Naive B cell (primary cell): Measurements from ENCODE around the gene POLR3G. TPM values are rescaled to one million over a fixed set of nuclear protein-coding genes. Genes with fewer than 3 reads are reported as not detected.

Source experiments
- ATAC-seq, 2 donors: fragments of 150-1000 bp; cut with Tn5 transposase; 2 replicates each; pipeline ENCODE4 v1.10.0; 2021; ENCODE audit warnings: low read depth in 2 of 2, mild to moderate bottlenecking in 2 of 2, moderate library complexity in 2 of 2
- DNase-seq: peaks from one replicate; pipeline ENCODE4 v3.0.0; 2022
- H3K27ac Mint-ChIP-seq, 6 donors: one replicate each; pipeline ENCODE4 v1.8.0; 2020 to 2022; ENCODE audit warnings: mild to moderate bottlenecking in 6 of 6, mixed read lengths in 6 of 6, moderate library complexity in 5 of 6, inconsistent platforms in 2 of 6
- H3K27me3 Mint-ChIP-seq, 3 donors: one replicate each; pipeline ENCODE4 v1.8.0; 2021 to 2022; ENCODE audit warnings: mixed read lengths in 3 of 3, mild to moderate bottlenecking in 1 of 3
- H3K36me3 Mint-ChIP-seq, 2 donors: one replicate each; pipeline ENCODE4 v1.8.0; 2020 to 2022; ENCODE audit warnings: mixed read lengths in 2 of 2, inconsistent platforms in 1 of 2, mild to moderate bottlenecking in 1 of 2
- H3K4me1 Mint-ChIP-seq, 3 donors: one replicate each; pipeline ENCODE4 v1.8.0; 2020 to 2022; ENCODE audit warnings: mixed read lengths in 3 of 3, inconsistent platforms in 1 of 3, mild to moderate bottlenecking in 1 of 3, moderate library complexity in 1 of 3
- H3K4me3 Mint-ChIP-seq, 8 donors: one replicate each; pipeline ENCODE4 v1.8.0; 2020 to 2022; ENCODE audit warnings: mild to moderate bottlenecking in 8 of 8, mixed read lengths in 8 of 8, moderate library complexity in 8 of 8, inconsistent platforms in 2 of 8
- H3K9me3 Mint-ChIP-seq, 7 donors: one replicate each; pipeline ENCODE4 v1.8.0; 2020 to 2022; ENCODE audit warnings: mixed read lengths in 7 of 7, mild to moderate bottlenecking in 5 of 7, inconsistent platforms in 2 of 7, moderate library complexity in 1 of 7
- polyA plus RNA-seq, 6 donors: library from polyadenylated mRNA; unstranded; fragments of 300-500 nt; fragmentation: Illumina TruSeq; gene quantifications; one replicate each; pipeline ENCODE4 v1.2.3, GENCODE V29; 2021; ENCODE audit warnings: low read depth in 6 of 6

POLR3G gene
- polyA plus RNA-seq, 6 donors from 2014 or later = 0.95 to 4.6 (median 2.6) TPM; not detected in 1

DNA sequence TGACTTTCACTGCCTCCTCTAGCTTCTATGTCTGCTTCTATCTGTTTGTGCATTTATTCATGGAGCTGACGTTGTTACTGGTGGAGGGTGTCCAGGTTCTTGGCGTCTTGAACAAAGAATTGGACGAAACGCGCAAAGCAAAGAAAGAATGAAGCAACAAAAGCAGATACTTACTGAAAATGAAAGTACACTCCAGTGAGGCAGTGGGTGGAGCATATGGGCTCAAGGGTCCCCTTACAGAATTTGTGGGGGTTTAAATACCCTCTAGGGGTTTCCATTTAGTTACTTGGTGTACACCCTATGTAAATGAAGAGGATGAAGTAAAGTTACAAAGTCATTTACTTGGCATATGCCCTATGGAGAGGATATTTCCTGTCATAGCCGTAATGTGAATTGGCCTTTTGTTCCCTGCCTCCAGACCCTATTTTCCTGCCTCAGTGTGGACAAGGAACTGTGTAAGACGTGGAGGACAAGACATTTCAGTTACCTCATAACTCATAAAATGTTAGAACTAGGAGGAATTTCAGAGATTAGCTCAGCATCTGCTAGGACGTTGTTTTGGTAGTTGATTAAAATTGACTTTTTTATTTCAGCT lies 3.1 kb downstream of the POLR3G start:
- H3K4me1 Mint-ChIP-seq = peaks cover 15 to 23% (median 20%) of the 10 kb centered on the region in 3 donors
- no peaks in the 10 kb centered on the region for H3K9me3 Mint-ChIP-seq
- no peak overlapping the region for H3K4me3 Mint-ChIP-seq
- ATAC-seq (no peak), DNase-seq (no peak)
- H3K27me3 Mint-ChIP-seq = no peaks in the 10 kb centered on the region
- H3K36me3 Mint-ChIP-seq = no peaks in the 10 kb centered on the region
- no peak overlapping the region for H3K27ac Mint-ChIP-seq

DNA sequence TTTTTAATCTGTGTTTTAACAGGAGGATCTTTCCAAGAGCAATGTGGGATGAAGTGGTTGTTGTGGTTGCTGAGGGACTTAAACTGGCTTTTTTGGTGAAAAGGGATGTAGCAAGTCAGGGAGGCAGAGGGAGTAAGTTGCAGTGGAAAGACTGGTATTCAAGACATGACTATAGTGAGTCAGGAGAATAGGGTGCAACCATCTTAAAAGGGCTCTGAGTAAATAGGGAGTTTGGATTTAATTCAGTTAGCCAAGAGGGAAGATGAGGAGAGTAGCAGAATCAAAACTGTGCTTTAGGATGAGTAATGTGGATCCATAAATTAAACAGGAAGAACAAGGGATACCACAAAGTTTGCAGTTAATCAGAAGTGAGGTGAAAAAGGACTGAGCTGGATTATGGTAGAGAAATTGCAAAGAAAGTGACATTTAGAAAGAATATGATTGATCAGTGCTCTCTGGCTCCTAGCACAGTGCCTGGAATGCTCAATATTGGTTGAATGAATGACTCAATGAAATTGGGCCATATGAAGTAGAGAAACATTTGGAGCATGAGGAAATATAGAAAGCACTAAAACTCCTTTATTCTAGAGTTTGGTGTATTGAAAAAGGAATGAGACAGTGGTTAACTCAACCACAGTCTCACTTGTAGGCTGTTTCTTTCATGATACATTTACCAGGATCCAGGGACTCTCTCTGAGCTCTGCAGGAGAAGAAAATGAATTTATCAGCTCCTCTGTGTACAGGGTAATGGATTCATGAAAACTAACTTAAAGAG lies 5.1 kb downstream of the POLR3G start:
- no peak for DNase-seq
- H3K36me3 Mint-ChIP-seq = no peaks in the 10 kb centered on the region
- H3K4me3 Mint-ChIP-seq = no peak overlapping the region
- no peak for ATAC-seq
- H3K27ac Mint-ChIP-seq = peak overlapping the region in 2 of 6 donors; percentile 3 to 9
- H3K27me3 Mint-ChIP-seq = no peaks in the 10 kb centered on the region
- no peaks in the 10 kb centered on the region for H3K9me3 Mint-ChIP-seq
- peaks cover 4 to 12% (median 9%) of the 10 kb centered on the region in 3 donors for H3K4me1 Mint-ChIP-seq

DNA sequence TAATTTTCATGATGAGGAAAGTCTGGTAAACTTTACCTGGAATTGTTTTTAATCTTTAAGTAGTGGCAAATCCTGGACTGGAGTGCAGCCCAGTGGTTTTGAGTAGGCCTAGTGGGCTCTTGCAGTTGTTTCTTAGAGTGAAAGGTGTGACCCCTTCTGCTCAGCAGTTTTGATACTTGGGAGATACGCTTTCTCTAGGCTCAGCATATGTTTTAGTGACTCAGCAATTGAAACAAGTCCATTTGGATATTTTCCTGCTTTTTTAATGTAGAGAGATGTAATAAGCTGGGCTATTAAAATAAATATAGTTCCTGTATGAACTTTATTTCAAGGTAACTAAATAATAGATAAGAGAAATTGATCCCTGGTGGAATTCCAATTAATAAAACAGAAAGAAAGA lies 6.0 kb downstream of the POLR3G start:
- no peak for ATAC-seq
- Mint-ChIP-seq H3K36me3 (no peaks in the 10 kb centered on the region), H3K4me3 (no peak overlapping the region), H3K27me3 (no peaks in the 10 kb centered on the region), H3K27ac (no peak overlapping the region), H3K9me3 (no peaks in the 10 kb centered on the region), H3K4me1 (peaks cover 0 to 5% (median 0%) of the 10 kb centered on the region in 3 donors)
- no peak for DNase-seq

DNA sequence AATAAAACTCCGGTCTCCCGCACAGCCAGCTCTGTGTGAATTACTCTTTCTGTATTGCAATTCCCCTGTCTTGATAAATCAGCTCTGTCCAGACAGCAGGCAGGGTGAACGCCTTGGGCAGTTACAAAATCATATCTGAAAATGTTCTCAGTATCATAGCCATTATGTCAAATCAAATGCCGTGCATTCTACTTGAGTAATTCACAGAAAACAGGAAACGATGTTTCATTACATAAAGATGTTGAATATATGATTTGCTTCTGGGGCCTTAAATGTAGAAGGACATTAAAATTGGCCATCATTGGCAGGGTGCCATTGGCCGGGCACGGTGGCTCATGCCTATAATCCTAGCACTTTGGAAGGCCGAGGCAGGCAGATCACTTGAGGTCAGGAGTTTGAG lies 8.5 kb downstream of the POLR3G start:
- H3K4me3 Mint-ChIP-seq = no peak overlapping the region
- H3K27me3 Mint-ChIP-seq = no peaks in the 10 kb centered on the region
- H3K9me3 Mint-ChIP-seq = no peaks in the 10 kb centered on the region
- no peak overlapping the region for H3K27ac Mint-ChIP-seq
- DNase-seq (no peak), ATAC-seq (no peak)
- no peaks in the 10 kb centered on the region for H3K4me1 Mint-ChIP-seq
- peaks cover 0 to 6% of the 10 kb centered on the region in 2 donors for H3K36me3 Mint-ChIP-seq

DNA sequence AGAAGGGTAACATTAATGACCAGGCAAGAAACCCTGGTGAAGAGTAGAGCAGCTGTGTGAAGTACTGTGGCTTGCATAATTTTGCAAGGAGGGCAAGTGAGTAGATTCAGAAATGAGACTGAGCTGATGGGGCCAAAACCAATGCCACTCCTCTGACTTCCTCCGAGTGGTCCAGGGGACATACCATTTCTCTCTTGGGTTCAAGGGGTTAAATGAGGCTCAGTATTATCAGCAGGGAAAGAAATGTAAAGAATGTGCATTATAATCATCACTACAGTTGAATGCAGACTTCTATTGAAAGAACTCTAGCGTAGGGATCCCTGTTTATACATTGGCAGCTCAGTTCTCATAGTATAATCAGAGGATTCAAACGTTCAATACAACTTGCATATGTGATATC lies 9.9 kb downstream of the POLR3G start:
- H3K27ac Mint-ChIP-seq = no peak overlapping the region
- H3K27me3 Mint-ChIP-seq = no peaks in the 10 kb centered on the region
- no peak for ATAC-seq
- H3K4me1 Mint-ChIP-seq = no peaks in the 10 kb centered on the region
- peaks cover 0 to 6% of the 10 kb centered on the region in 2 donors for H3K36me3 Mint-ChIP-seq
- H3K4me3 Mint-ChIP-seq = no peak overlapping the region
- no peaks in the 10 kb centered on the region for H3K9me3 Mint-ChIP-seq
- DNase-seq = no peak

DNA sequence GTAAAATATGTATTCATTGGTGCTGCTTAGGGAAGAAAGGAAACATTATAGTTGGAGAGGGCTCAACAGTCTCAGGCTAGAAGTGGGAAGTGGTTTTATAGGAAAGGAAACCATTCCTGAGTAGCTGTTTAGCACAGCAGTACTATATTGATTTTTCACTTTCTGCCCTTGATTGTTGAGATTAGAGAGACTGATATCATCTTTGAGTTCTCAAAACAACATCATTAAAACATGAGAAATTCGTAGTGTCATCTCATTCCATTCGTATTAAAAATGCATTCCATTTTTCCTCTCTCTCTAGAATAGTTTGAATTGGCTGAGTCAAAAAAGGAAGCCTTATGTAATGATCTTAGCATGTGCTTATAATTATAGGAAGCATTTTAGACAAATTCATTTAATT lies 14.1 kb downstream of the POLR3G start:
- Mint-ChIP-seq H3K27ac (no peak overlapping the region), H3K9me3 (peaks cover 0 to under 1% (median 0%) of the 10 kb centered on the region in 7 donors), H3K4me1 (no peaks in the 10 kb centered on the region), H3K4me3 (no peak overlapping the region), H3K36me3 (peaks cover under 1 to 7% of the 10 kb centered on the region in 2 donors), H3K27me3 (no peaks in the 10 kb centered on the region)
- DNase-seq = no peak
- ATAC-seq = no peak

DNA sequence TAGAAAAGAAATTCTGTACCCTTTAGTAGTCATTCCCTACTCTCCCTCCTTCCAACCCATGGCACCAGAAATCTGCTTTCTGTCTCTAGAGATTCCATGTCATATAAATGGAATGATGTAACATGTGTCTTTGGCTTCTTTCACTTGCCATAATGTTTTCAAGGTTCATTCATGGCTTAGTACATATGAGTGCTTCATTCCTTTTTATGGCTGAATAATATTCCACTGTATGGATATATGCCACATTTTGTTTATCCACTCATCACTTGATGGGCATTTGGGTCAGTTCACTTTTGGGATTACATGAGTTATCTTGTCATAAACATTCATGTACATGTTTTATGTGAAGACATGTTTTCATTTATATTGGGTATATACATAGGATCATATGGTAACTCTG lies 19.4 kb downstream of the POLR3G start:
- Mint-ChIP-seq H3K4me1 (no peaks in the 10 kb centered on the region), H3K9me3 (peaks cover 0 to 8% (median 4%) of the 10 kb centered on the region in 7 donors), H3K27ac (no peak overlapping the region), H3K36me3 (peaks cover 4 to 7% of the 10 kb centered on the region in 2 donors), H3K27me3 (no peaks in the 10 kb centered on the region), H3K4me3 (no peak overlapping the region)
- no peak for DNase-seq
- no peak for ATAC-seq

DNA sequence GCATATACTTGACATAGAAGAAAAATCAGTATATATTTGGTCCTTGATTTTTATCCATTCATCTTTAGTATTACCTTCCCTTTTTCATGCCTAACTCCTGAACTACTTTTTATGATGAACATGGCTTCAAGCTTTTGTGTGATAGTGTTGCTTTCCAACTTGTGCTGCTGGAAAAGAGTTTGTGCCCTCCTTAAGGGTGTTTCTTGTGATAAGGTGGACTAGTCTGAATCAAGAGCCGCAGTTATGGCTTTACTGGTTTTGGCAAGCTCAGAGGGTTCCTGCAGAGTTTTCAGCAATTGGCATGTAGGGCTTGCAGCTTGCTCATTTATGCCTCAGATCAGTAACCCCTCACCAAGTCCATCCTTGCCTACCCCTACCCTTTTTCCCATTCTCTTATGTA lies 20.5 kb downstream of the POLR3G start:
- H3K27ac Mint-ChIP-seq = no peak overlapping the region
- peaks cover 4 to 7% of the 10 kb centered on the region in 2 donors for H3K36me3 Mint-ChIP-seq
- no peak for ATAC-seq
- DNase-seq = no peak
- H3K27me3 Mint-ChIP-seq = no peaks in the 10 kb centered on the region
- peaks cover 0 to 8% (median 4%) of the 10 kb centered on the region in 7 donors for H3K9me3 Mint-ChIP-seq
- H3K4me3 Mint-ChIP-seq = no peak overlapping the region
- H3K4me1 Mint-ChIP-seq = no peaks in the 10 kb centered on the region

DNA sequence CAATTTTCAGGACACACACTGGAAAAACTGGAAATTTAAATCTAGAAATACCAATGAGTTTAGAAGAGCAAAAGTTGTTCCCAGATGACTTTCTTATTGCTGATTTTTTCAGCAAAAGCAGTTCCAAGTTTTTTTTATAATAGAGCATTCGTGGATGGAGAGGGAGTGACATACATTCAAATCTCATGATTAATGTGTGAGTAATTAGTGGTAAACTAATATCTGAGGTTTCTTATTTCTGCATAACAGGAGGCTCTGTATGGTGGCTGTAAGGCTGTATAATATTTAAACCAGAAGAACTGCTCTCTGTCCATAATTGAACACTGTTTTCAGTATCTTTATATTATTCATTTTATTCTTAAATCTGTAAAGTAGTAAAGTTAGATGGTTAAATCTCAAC lies 28.9 kb downstream of the POLR3G start:
- Mint-ChIP-seq H3K27ac (no peak overlapping the region), H3K9me3 (no peaks in the 10 kb centered on the region), H3K27me3 (no peaks in the 10 kb centered on the region), H3K36me3 (peaks cover 0 to 5% of the 10 kb centered on the region in 2 donors), H3K4me3 (no peak overlapping the region), H3K4me1 (no peaks in the 10 kb centered on the region)
- DNase-seq = no peak
- ATAC-seq = no peak

DNA sequence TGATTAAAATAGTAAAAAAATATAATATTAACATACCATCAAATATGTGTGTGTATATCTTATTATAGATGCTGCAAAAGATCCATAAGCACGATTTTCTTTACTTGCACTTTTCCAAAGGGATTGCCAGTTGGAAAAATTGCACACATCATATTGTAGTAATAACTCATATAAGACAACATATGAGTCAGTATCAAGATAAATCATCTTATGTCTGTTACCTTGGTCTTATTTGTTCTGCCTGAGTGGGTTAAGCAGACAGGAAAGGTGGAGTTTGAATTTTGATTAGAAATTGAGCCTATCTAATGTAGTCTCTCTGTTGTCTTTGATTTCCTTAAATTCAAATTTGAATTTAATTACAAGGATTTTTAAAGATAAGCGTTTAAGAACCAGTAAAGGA lies 30.1 kb downstream of the POLR3G start:
- DNase-seq = no peak
- Mint-ChIP-seq H3K4me1 (no peaks in the 10 kb centered on the region), H3K9me3 (peaks cover 0 to 4% (median 0%) of the 10 kb centered on the region in 7 donors), H3K36me3 (peaks cover 0 to 13% of the 10 kb centered on the region in 2 donors), H3K4me3 (no peak overlapping the region), H3K27me3 (no peaks in the 10 kb centered on the region), H3K27ac (no peak overlapping the region)
- ATAC-seq = no peak

DNA sequence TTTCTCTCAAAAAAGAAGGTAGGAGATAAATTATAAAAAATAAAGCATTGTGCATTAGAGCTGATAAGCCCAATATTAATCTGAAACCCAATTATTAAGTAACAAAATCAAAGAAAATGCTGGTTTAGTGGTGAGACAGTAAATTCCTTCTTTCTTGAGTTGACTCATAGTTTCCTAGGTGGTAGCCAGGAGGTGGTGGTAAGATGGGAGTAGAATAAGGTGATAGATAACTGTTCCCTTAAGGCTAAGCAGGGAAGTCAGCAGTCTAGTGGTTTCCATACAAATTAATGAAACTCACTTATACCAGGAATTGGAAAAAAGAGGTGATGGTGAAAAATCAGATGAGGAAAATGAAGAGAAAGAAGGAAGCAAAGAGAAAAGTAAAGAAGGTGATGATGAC lies 31.6 kb downstream of the POLR3G start:
- no peak for ATAC-seq
- H3K27ac Mint-ChIP-seq = peak overlapping the region in 1 of 6 donors; percentile 50

DNA sequence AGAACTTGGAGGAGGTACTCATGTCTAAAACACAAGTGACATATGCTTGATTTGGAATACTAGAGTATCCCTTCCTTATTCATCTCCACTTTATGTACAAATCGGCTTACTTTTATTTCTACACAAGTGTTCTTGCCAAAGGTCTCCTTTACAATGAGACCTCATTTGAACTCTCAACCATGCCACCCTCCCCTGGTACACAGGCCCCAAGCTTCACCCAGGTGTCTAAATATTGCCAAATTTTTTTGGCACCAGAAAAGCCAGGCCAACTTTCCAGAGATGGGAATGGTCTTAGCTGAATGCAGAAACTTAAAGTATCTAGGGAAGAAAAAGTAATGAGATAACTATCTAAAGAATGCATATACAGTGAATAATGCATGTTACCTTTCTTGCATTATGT lies 35.8 kb downstream of the POLR3G start:
- ATAC-seq = no peak
- DNase-seq = no peak
- H3K36me3 Mint-ChIP-seq = peaks cover 0 to 19% of the 10 kb centered on the region in 2 donors
- no peaks in the 10 kb centered on the region for H3K4me1 Mint-ChIP-seq
- H3K4me3 Mint-ChIP-seq = peak overlapping the region in 1 of 8 donors; percentile 53
- H3K27me3 Mint-ChIP-seq = no peaks in the 10 kb centered on the region
- H3K9me3 Mint-ChIP-seq = peaks cover 0 to 4% (median 0%) of the 10 kb centered on the region in 7 donors
- H3K27ac Mint-ChIP-seq = no peak overlapping the region

More for the DNA sequence above, 31.6 kb downstream of the POLR3G start:
- Mint-ChIP-seq H3K4me3 (no peak overlapping the region), H3K9me3 (peaks cover 0 to 4% (median 0%) of the 10 kb centered on the region in 7 donors), H3K36me3 (peaks cover 0 to 13% of the 10 kb centered on the region in 2 donors), H3K4me1 (no peaks in the 10 kb centered on the region), H3K27me3 (no peaks in the 10 kb centered on the region)
- DNase-seq = no peak

DNA sequence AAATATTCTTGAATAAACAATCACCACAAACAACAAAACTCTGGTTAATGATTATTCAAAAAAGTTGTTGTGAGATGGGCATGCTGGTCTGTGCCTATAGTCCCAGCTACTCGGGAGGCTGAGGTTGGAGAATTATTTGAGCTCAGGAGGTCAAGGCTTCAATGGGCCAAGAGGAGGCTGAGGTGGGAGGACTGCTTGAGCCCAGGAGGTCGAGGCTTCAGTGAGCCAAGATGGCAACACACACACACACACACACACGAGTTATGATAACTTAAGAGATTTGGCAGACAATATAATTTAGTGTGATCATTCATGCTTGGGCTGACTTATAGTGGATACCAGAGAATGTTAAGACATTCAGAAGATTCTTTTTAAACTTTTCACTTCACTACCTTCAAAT lies 39.9 kb downstream of the POLR3G start:
- H3K27ac Mint-ChIP-seq = peak overlapping the region in 2 of 6 donors; percentile 57 to 86

DNA sequence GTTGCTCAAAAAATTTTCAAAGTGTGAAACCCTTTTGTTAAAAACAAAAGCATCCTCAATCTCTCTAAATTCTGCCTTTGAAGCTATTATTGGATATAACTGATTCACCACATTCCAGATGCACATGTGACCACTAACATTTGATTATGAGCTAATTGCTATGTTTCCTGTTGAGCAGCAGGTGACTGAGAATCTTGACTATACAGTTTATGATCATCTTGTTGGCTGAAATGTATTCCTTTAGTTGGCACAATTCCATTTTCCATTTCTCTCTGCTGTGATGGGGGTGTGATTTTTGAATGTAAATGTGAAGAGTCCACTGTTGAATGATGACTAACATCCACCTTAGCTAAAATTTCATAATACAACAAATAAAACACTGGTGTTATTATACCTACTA lies 44.0 kb downstream of the POLR3G start:
- peaks cover 34 to 35% of the 10 kb centered on the region in 2 donors for H3K36me3 Mint-ChIP-seq
- DNase-seq (no peak), ATAC-seq (no peak)
- peak overlapping the region in 1 of 6 donors; percentile 37 for H3K27ac Mint-ChIP-seq
- peaks cover 0 to 16% (median 0%) of the 10 kb centered on the region in 3 donors for H3K4me1 Mint-ChIP-seq
- peaks cover 0 to 2% (median 0%) of the 10 kb centered on the region in 7 donors for H3K9me3 Mint-ChIP-seq
- no peak overlapping the region for H3K4me3 Mint-ChIP-seq
- H3K27me3 Mint-ChIP-seq = no peaks in the 10 kb centered on the region

More for the DNA sequence above, 39.9 kb downstream of the POLR3G start:
- H3K9me3 Mint-ChIP-seq = peaks cover 0 to 2% (median 0%) of the 10 kb centered on the region in 7 donors
- no peak overlapping the region for H3K4me3 Mint-ChIP-seq
- peaks cover 0 to 9% (median 0%) of the 10 kb centered on the region in 3 donors for H3K4me1 Mint-ChIP-seq
- DNase-seq (no peak), ATAC-seq (no peak)
- H3K36me3 Mint-ChIP-seq = peaks cover 11 to 17% of the 10 kb centered on the region in 2 donors
- H3K27me3 Mint-ChIP-seq = no peaks in the 10 kb centered on the region
